GM12801 (cell line): ENCODE measurements around the gene CPN2.

Experiments used
- CTCF ChIP-seq: IDR thresholded peaks from one replicate; pipeline ENCODE4 v1.5.1; 2011; ENCODE audit warnings: control low read depth; ENCODE audit not compliant: insufficient read length; ENCODE audit errors: extremely low read depth

The CPN2 gene

GRCh38 chr3:194333212-194333980, 17.7 kb downstream of the CPN2 start:
- TF ChIP-seq CTCF = no peak

GRCh38 chr3:194332858-194333211, 18.3 kb downstream of the CPN2 start:
- no peak for TF ChIP-seq CTCF

- no peak for TF ChIP-seq CTCF
These were observed 20.5 kb downstream of the CPN2 start for GRCh38 chr3:194330579-194330978.

GRCh38 chr3:194330160-194330559, 21.0 kb downstream of the CPN2 start:
- TF ChIP-seq CTCF = no peak

GRCh38 chr3:194329583-194329965, 21.6 kb downstream of the CPN2 start:
- no peak for TF ChIP-seq CTCF

GRCh38 chr3:194328942-194329582, 22.1 kb downstream of the CPN2 start:
- no peak for TF ChIP-seq CTCF

- no peak for TF ChIP-seq CTCF
These were observed 23.0 kb downstream of the CPN2 start for GRCh38 chr3:194328053-194328657.
